HL-60 (cell line): ENCODE results near the gene UNC80.

Experiments
- DNase-seq, 2 experiments: peaks; one replicate each; pipeline ENCODE4 v3.0.0-alpha.2; 2010 to 2020; ENCODE audit warnings: low read depth in 1 of 2, low spot score in 1 of 2
- H3K27ac ChIP-seq: fragments of 250-450 bp; sonication (Bioruptor Pico); replicated peaks from 2 replicates; pipeline ENCODE4 v1.5.1; 2020; ENCODE audit warnings: mild to moderate bottlenecking, moderate library complexity
- H3K27me3 ChIP-seq: fragments of 250-450 bp; sonication (Bioruptor Pico); 2 replicates; pipeline ENCODE4 v1.5.1; 2021; ENCODE audit warnings: mild to moderate bottlenecking, moderate library complexity; ENCODE audit not compliant: insufficient read depth, poor library complexity, severe bottlenecking
- H3K4me3 ChIP-seq: replicated peaks from 2 replicates; pipeline ENCODE4 v1.5.1; 2011; ENCODE audit warnings: mild to moderate bottlenecking, control low read depth, low read length; ENCODE audit not compliant: insufficient read depth
- CTCF ChIP-seq: IDR thresholded peaks from one replicate; pipeline ENCODE4 v1.5.1; 2011; ENCODE audit warnings: low read length, control low read depth, inconsistent platforms; ENCODE audit not compliant: insufficient read depth
- GABPA ChIP-seq: IDR thresholded peaks from 2 replicates; pipeline ENCODE4 v1.6.1; 2012; ENCODE audit warnings: low read depth
- POLR2AphosphoS5 ChIP-seq: IDR thresholded peaks from 2 replicates; pipeline ENCODE4 v1.6.1; 2012; ENCODE audit warnings: low read depth
- SPI1 ChIP-seq: IDR thresholded peaks from 2 replicates; pipeline ENCODE4 v1.6.1; 2012; ENCODE audit warnings: low read depth, mild to moderate bottlenecking, borderline replicate concordance
- TF ChIP-seq, protein P1 (sequence below): IDR thresholded peaks from 2 replicates; pipeline ENCODE4 v1.6.1; 2012; ENCODE audit warnings: low read depth; ENCODE audit not compliant: insufficient replicate concordance

Gene UNC80

GRCh38 chr2:209907746-209908145, 136.1 kb downstream of the UNC80 start:
- DNase-seq, result no peak
- Histone ChIP-seq H3K27ac (no peak overlapping the region), H3K27me3 (no peaks in the 10 kb centered on the region), H3K4me3 (no peak overlapping the region)
- TF ChIP-seq GABPA (no peak), POLR2AphosphoS5 (no peak), SPI1 (no peak), CTCF (no peak)
- TF ChIP-seq, protein P1, sequence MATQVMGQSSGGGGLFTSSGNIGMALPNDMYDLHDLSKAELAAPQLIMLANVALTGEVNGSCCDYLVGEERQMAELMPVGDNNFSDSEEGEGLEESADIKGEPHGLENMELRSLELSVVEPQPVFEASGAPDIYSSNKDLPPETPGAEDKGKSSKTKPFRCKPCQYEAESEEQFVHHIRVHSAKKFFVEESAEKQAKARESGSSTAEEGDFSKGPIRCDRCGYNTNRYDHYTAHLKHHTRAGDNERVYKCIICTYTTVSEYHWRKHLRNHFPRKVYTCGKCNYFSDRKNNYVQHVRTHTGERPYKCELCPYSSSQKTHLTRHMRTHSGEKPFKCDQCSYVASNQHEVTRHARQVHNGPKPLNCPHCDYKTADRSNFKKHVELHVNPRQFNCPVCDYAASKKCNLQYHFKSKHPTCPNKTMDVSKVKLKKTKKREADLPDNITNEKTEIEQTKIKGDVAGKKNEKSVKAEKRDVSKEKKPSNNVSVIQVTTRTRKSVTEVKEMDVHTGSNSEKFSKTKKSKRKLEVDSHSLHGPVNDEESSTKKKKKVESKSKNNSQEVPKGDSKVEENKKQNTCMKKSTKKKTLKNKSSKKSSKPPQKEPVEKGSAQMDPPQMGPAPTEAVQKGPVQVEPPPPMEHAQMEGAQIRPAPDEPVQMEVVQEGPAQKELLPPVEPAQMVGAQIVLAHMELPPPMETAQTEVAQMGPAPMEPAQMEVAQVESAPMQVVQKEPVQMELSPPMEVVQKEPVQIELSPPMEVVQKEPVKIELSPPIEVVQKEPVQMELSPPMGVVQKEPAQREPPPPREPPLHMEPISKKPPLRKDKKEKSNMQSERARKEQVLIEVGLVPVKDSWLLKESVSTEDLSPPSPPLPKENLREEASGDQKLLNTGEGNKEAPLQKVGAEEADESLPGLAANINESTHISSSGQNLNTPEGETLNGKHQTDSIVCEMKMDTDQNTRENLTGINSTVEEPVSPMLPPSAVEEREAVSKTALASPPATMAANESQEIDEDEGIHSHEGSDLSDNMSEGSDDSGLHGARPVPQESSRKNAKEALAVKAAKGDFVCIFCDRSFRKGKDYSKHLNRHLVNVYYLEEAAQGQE, result no peak

- Histone ChIP-seq H3K4me3 (no peak overlapping the region), H3K27me3 (no peaks in the 10 kb centered on the region), H3K27ac (no peak overlapping the region)
- TF ChIP-seq POLR2AphosphoS5, result no peak
- TF ChIP-seq, protein P1, result no peak
- DNase-seq, result no peak
These were observed 136.9 kb downstream of the UNC80 start for GRCh38 chr2:209908511-209908910.

- Histone ChIP-seq H3K27me3 (peaks cover 3% of the 10 kb centered on the region), H3K27ac (no peak overlapping the region), H3K4me3 (no peak overlapping the region)
- no peak for DNase-seq
- TF ChIP-seq, protein P1, result no peak
- TF ChIP-seq CTCF (no peak), POLR2AphosphoS5 (no peak), GABPA (no peak)
These were observed 139.9 kb downstream of the UNC80 start for GRCh38 chr2:209911486-209911885.
